IMR-90 (cell line): Measurements from ENCODE around the gene ASB6. TPM values are rescaled to one million over a fixed set of nuclear protein-coding genes. Genes with fewer than 3 reads are reported as not detected.

Source experiments
- ATAC-seq: fragments of 200-7000 bp; cut with Tn5 transposase; 2 replicates; pipeline ENCODE4 v1.9.1; 2020; ENCODE audit warnings: low read depth, mild to moderate bottlenecking, moderate library complexity
- BruUV-seq: library from RNA; stranded (reverse); fragments of 400-500 nt; replicated peaks from 2 replicates; lab custom pipeline; 2021; lab: Mats Ljungman, UMichigan
- CTCF ChIA-PET: fragments of 300-600 bp; formaldehyde crosslinking; extraction: SDS; loops from one replicate; lab custom pipeline; 2021; ENCODE audit warnings: antibody characterized with exemption; lab: Yijun Ruan, JAX
- POLR2A ChIA-PET: fragments of 300-600 bp; sonication (Branson Sonifier 250); formaldehyde crosslinking; loops from one replicate; lab custom pipeline; 2022; ENCODE audit warnings: antibody characterized with exemption; ENCODE audit not compliant: unreplicated experiment; lab: Charles Lee
- DNase-seq: peaks from one replicate; pipeline ENCODE4 v3.0.0; 2013
- H2AFZ ChIP-seq: replicated peaks from 2 replicates; pipeline ENCODE3; 2013; ENCODE audit warnings: low read length, mild to moderate bottlenecking; ENCODE audit not compliant: poor library complexity
- H2AK5ac ChIP-seq: 2 replicates; pipeline ENCODE4 v1.6.1; 2013; ENCODE audit warnings: low read depth, low read length, inconsistent platforms
- H2AK9ac ChIP-seq: replicated peaks from 2 replicates; pipeline ENCODE3; 2013; ENCODE audit warnings: mild to moderate bottlenecking, low read depth, low read length, moderate library complexity; ENCODE audit not compliant: poor library complexity
- H2BK120ac ChIP-seq: 2 replicates; pipeline ENCODE4 v1.6.1; 2013; ENCODE audit warnings: low read depth, low read length, inconsistent platforms
- H2BK15ac ChIP-seq: 3 replicates; pipeline ENCODE4 v1.6.1; 2013; ENCODE audit warnings: low read depth, low read length, inconsistent platforms
- H2BK20ac ChIP-seq: 2 replicates; pipeline ENCODE4 v1.6.1; 2013; ENCODE audit warnings: low read depth, mild to moderate bottlenecking, inconsistent platforms, low read length, moderate library complexity
- H2BK5ac ChIP-seq: 2 replicates; pipeline ENCODE4 v1.6.1; 2013; ENCODE audit warnings: mild to moderate bottlenecking, low read depth, low read length, inconsistent platforms; ENCODE audit not compliant: poor library complexity, severe bottlenecking
- H3K14ac ChIP-seq: replicated peaks from 2 replicates; pipeline ENCODE4 v1.6.1; 2013; ENCODE audit warnings: low read depth, low read length, inconsistent platforms
- H3K18ac ChIP-seq: 2 replicates; pipeline ENCODE4 v1.6.1; 2013; ENCODE audit warnings: low read depth, low read length, control low read depth
- H3K23ac ChIP-seq: 2 replicates; pipeline ENCODE4 v1.6.1; 2013; ENCODE audit warnings: low read depth, low read length, inconsistent platforms
- H3K27ac ChIP-seq: 2 replicates; pipeline ENCODE4 v1.5.1; 2013; ENCODE audit warnings: mild to moderate bottlenecking, control low read depth, low read length; ENCODE audit not compliant: insufficient read depth
- H3K27me3 ChIP-seq: 2 replicates; pipeline ENCODE4 v1.6.1; 2013; ENCODE audit warnings: low read length; ENCODE audit not compliant: control insufficient read depth, insufficient read depth
- H3K36me3 ChIP-seq: 2 replicates; pipeline ENCODE4 v1.6.1; 2013; ENCODE audit warnings: low read length, mixed read lengths; ENCODE audit not compliant: control insufficient read depth, insufficient read depth
- H3K4ac ChIP-seq: 2 replicates; pipeline ENCODE4 v1.6.1; 2013; ENCODE audit warnings: low read depth, low read length, inconsistent platforms
- H3K4me1 ChIP-seq: 2 replicates; pipeline ENCODE4 v1.6.1; 2013; ENCODE audit warnings: low read length, mixed read lengths; ENCODE audit not compliant: control insufficient read depth, insufficient read depth
- H3K4me2 ChIP-seq: 2 replicates; pipeline ENCODE4 v1.6.1; 2013; ENCODE audit warnings: low read depth, mild to moderate bottlenecking, control low read depth, low read length, moderate library complexity
- H3K4me3 ChIP-seq: 2 replicates; pipeline ENCODE4 v1.5.1; 2013; ENCODE audit warnings: low read depth, mild to moderate bottlenecking, control low read depth, low read length, moderate library complexity; ENCODE audit not compliant: insufficient read depth
- H3K56ac ChIP-seq: 2 replicates; pipeline ENCODE4 v1.6.1; 2013; ENCODE audit warnings: low read length, inconsistent platforms; ENCODE audit not compliant: insufficient read depth; ENCODE audit errors: extremely low read depth
- H3K79me1 ChIP-seq, 2 experiments: 2 replicates each; pipeline ENCODE4 v1.6.1; 2013; ENCODE audit warnings: low read length in 2 of 2, inconsistent platforms in 1 of 2, low read depth in 1 of 2
- H3K9ac ChIP-seq: 2 replicates; pipeline ENCODE4 v1.6.1; 2013; ENCODE audit warnings: low read depth, low read length, control low read depth
- H3K9me1 ChIP-seq: 2 replicates; pipeline ENCODE4 v1.6.1; 2013; ENCODE audit warnings: low read length, inconsistent platforms; ENCODE audit not compliant: insufficient read depth
- H3K9me3 ChIP-seq: 2 replicates; pipeline ENCODE4 v1.6.1; 2013; ENCODE audit warnings: low read length; ENCODE audit not compliant: control insufficient read depth, insufficient read depth
- H4K20me1 ChIP-seq: 2 replicates; pipeline ENCODE4 v1.6.1; 2013; ENCODE audit warnings: low read length, inconsistent platforms; ENCODE audit not compliant: insufficient read depth
- H4K5ac ChIP-seq: 2 replicates; pipeline ENCODE4 v1.6.1; 2013; ENCODE audit warnings: mild to moderate bottlenecking, low read depth, low read length, control low read depth
- H4K8ac ChIP-seq, 2 experiments: 2 replicates each; pipeline ENCODE4 v1.6.1; 2013; ENCODE audit warnings: low read depth in 2 of 2, low read length in 2 of 2, control low read depth in 1 of 2, inconsistent platforms in 1 of 2
- H4K91ac ChIP-seq: 2 replicates; pipeline ENCODE4 v1.6.1; 2013; ENCODE audit warnings: low read depth, low read length, inconsistent platforms; ENCODE audit not compliant: insufficient read depth
- FOS ChIP-seq: fragments of 150-350 bp; IDR thresholded peaks from 2 replicates; pipeline ENCODE4 v1.6.1; 2016; ENCODE audit warnings: low read depth, low read length
- MAFK ChIP-seq: IDR thresholded peaks from 2 replicates; pipeline ENCODE4 v1.6.1; 2012; ENCODE audit warnings: low read depth, low read length, improper control_type of control experiment
- WGBS, 2 experiments: methylation state at CpG; one replicate each; pipeline versions ENCODE4 v1.1.5 to v1.1.7; 2013; ENCODE audit warnings: missing lambda C conversion rate in 2 of 2; ENCODE audit not compliant: insufficient read length in 1 of 2; ENCODE audit errors: extremely low coverage in 2 of 2; 5-methylcytosine and 5-hydroxymethylcytosine counted together
- dilution Hi-C: fragments of 300-500 bp; cut with HindIII; formaldehyde crosslinking; loops from one replicate; pipeline ENCODE4 v1.14.3; 2018; ENCODE audit warnings: low sequenced_read_pairs; ENCODE audit not compliant: unreplicated experiment
- in situ Hi-C: fragments of 300-500 bp; cut with MboI; formaldehyde crosslinking; loops from 3 replicates; pipeline ENCODE4 v1.14.3; 2019; ENCODE audit warnings: low sequenced_read_pairs, inconsistent platforms, mixed read lengths
- intact Hi-C: fragments of 100-400 bp; cut with micrococcal nuclease; formaldehyde crosslinking; loops from 2 replicates; pipeline ENCODE4 v1.10.0; 2022
- polyA plus RNA-seq, 3 experiments: library from polyadenylated mRNA; depleted of rRNA; stranded (reverse); fragments of >200 nt; gene quantifications; 2 replicates each; pipeline ENCODE4 v1.2.3, GENCODE V29; 2012; ENCODE audit warnings: low replicate concordance in 1 of 3
- total RNA-seq: library from RNA; depleted of rRNA; stranded (reverse); fragments of >200 nt; gene quantifications from 2 replicates; pipeline ENCODE4 v1.2.3, GENCODE V29; 2012

Gene ASB6
- total and polyA plus RNA-seq, 2 of the 4 experiments (the other 2 are of a cell fraction), result 9.7 to 28.9 TPM

GRCh38 chr9:129644902-129645301 is 3.0 kb upstream of the ASB6 start:
- Histone ChIP-seq H3K9me3 (no peaks in the 10 kb centered on the region), H3K56ac (no peak overlapping the region), H4K20me1 (peaks cover 17% of the 10 kb centered on the region), H3K4me2 (no peak overlapping the region), H2BK5ac (no peak overlapping the region), H2AFZ (no peak overlapping the region), H2BK120ac (no peak overlapping the region), H4K5ac (no peak overlapping the region), H2AK9ac (peak overlapping the region; percentile 11), H3K27ac (no peak overlapping the region), H3K14ac (no peak overlapping the region), H3K9me1 (peaks cover 6% of the 10 kb centered on the region), H4K8ac (no peak overlapping the region), H3K9ac (no peak overlapping the region), H2BK15ac (no peak overlapping the region), H3K27me3 (no peaks in the 10 kb centered on the region), H2BK20ac (no peak overlapping the region), H3K23ac (no peak overlapping the region), H3K4ac (no peak overlapping the region), H3K36me3 (no peaks in the 10 kb centered on the region), H3K18ac (no peak overlapping the region), H4K91ac (no peak overlapping the region), H3K4me3 (no peak overlapping the region), H3K79me1 (peaks cover 0 to 25% of the 10 kb centered on the region in 2 experiments; a peak in 2 of 4 replicates), H2AK5ac (peak overlapping the region; percentile 36; the same call in 1 of the 2 replicates), H3K4me1 (peaks cover 19% of the 10 kb centered on the region)
- in situ Hi-C loops, result no loop called here
- BruUV-seq, result no TSS peak
- no peak for DNase-seq
- intact Hi-C loops, result no loop called here
- CTCF ChIA-PET, result no interaction called here
- ATAC-seq, result no peak
- dilution Hi-C loops, result no loop called here
- WGBS, 2 experiments, result 55% methylated on average over 7 of the region's 17 CpGs; no CpG with 5 or more reads in 1 of the 2 experiments
- POLR2A ChIA-PET, result interaction anchor here (0.5 kb wide), 1 partner anchor 17 kb away, joined by 3 read pairs; no protein-coding TSS in a partner anchor
- TF ChIP-seq FOS, result no peak
- no peak for TF ChIP-seq MAFK
